Vagina (tissue), 2 donors: ENCODE results near the gene WDR41.

Source experiments
- CTCF ChIP-seq, 3 experiments: fragments of 450-650 bp in 2 of 3; fragments of 200-600 bp in 1 of 3; sonication (generic) in 1 of 3; IDR thresholded peaks; one replicate each; pipeline ENCODE4 v1.5.1; 2017 to 2019; ENCODE audit warnings: antibody characterized with exemption in 3 of 3, mild to moderate bottlenecking in 2 of 3, moderate library complexity in 2 of 3
- POLR2AphosphoS5 ChIP-seq, 2 donors: sonication (generic); formaldehyde crosslinking; IDR thresholded peaks; one replicate each; pipeline ENCODE4 v1.9.0; 2017; ENCODE audit warnings: antibody characterized with exemption in 2 of 2, mild to moderate bottlenecking in 2 of 2, low read depth in 1 of 2; ENCODE audit not compliant: insufficient read depth in 1 of 2

- TF ChIP-seq CTCF (IDR thresholded peaks at IDR 0.05) (no peak), POLR2AphosphoS5 (IDR thresholded peaks at IDR 0.05; ENCODE audit: insufficient read depth in 1 of 2, low read depth in 1 of 2) (no peak)
Observed at GRCh38 chr5:77518304-77518703, 26.2 kb upstream of the WDR41 start.
